ENCODE data around the gene API5.
"Not testable (repeated sequence)": the region's sequence is repeated elsewhere in the genome, so short reads cannot be mapped to it uniquely, and the experiment has no call there.

The API5 gene

DNA sequence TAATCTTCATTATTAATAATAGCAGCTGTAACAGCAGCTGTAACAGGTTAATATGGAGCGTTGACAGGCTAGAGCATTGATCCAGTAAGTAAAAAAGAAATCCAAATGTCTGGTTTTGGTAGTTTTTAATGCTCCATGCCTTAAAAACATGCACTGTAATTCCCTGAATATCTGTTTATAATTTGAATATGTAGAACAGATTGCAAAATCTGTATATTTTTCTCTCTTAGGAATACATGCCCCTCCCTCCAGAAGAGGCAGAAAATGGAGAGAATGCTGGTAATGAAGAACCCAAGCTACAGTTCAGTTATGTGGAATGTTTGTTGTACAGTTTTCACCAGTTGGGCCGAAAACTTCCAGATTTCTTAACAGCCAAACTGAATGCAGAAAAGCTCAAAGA, 16.7 kb downstream of the API5 start:
- H3K36me3 Mint-ChIP-seq (ENCODE audit: low read depth), result peaks cover 63% of the 10 kb centered on the region
- no peaks in the 10 kb centered on the region for H3K27me3 Mint-ChIP-seq
- H3K9me3 Mint-ChIP-seq, result no peaks in the 10 kb centered on the region

DNA sequence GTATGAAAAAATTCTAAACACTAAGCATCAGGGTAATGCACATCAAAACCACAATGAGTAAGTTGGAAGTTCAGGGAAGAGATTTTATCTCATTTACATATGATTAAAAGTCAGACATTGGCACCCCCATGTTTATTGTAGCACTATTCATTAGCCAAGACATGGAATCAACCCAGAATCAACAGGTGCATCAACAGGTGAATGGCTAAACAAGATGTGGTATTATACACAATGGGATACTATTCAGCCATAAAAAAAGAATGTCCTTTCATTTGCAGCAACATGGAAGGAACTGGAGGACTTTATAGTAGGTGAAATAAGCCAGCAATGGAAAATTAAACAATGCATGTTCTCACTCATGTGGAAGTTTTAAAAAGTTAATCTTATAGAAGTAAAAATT, 29.4 kb downstream of the API5 start:
- H3K27me3 Mint-ChIP-seq, result no peaks in the 10 kb centered on the region
- H3K9me3 Mint-ChIP-seq, result no peaks in the 10 kb centered on the region
- H3K4me3 Mint-ChIP-seq, result no peak overlapping the region
- H3K36me3 Mint-ChIP-seq (ENCODE audit: low read depth), result peaks cover 43% of the 10 kb centered on the region
- DNase-seq (no peak), ATAC-seq (no peak)
- H3K27ac Mint-ChIP-seq, result no peak overlapping the region
- no peaks in the 10 kb centered on the region for H3K4me1 Mint-ChIP-seq

More for the DNA sequence above, 16.7 kb downstream of the API5 start:
- Mint-ChIP-seq H3K4me3 (no peak overlapping the region), H3K27ac (no peak overlapping the region), H3K4me1 (no peaks in the 10 kb centered on the region)
- ATAC-seq (no peak), DNase-seq (no peak)

DNA sequence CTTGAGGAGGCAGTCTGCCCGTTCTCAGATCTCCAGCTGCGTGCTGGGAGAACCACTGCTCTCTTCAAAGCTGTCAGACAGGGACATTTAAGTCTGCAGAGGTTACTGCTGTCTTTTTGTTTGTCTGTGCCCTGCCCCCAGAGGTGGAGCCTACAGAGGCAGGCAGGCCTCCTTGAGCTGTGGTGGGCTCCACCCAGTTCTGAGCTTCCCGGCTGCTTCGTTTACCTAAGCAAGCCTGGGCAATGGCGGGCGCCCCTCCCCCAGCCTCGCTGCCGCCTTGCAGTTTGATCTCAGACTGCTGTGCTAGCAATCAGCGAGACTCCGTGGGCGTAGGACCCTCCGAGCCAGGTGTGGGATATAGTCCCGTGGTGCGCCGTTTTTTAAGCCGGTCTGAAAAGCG, 39.6 kb downstream of the API5 start:
- ATAC-seq; H3K4me1 Mint-ChIP-seq; H3K4me3 Mint-ChIP-seq; DNase-seq; H3K27ac Mint-ChIP-seq; H3K9me3 Mint-ChIP-seq; H3K27me3 Mint-ChIP-seq; H3K36me3 Mint-ChIP-seq (ENCODE audit: low read depth): not testable (repeated sequence)

DNA sequence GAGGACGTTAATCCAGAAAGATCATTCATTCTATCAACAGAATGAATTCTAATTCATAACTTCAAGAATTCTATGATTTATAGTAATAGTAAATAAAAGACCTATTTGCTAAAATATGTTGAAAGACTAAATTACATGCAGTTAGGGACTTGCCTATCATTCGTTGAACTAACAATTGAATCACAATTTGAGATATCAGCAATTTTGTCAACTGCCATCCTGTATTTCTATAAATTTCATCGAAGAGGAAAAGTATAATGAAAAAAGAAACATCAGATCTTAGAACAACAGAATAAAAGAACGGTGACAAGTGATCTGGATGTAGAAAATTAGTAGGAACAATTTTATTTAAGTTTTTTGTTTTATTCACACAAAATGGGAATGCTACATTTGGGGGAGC, 42.5 kb downstream of the API5 start:
- Mint-ChIP-seq H3K36me3 (ENCODE audit: low read depth) (peaks cover 3% of the 10 kb centered on the region), H3K4me3 (no peak overlapping the region), H3K4me1 (peaks cover 11% of the 10 kb centered on the region), H3K27ac (no peak overlapping the region), H3K27me3 (no peaks in the 10 kb centered on the region), H3K9me3 (no peaks in the 10 kb centered on the region)
- no peak for ATAC-seq
- DNase-seq, result no peak

DNA sequence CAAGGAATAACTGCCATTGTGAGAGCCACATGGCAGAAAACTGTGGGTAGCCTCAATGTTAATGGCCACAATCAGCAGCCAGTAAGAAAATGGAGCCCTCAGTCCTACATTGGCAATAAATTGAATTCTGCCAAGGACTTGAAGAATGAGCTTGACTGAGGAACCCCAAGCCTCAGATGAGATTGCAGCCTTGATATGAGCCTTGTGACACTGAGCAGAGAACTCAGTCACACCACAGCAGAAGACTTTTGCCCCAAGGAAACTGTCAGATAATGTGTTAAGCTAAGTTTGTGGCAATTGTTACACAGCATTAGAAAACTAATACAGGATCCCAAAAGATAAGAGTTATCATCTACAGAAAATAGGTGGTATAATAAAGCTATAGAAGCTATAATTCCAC, 44.5 kb downstream of the API5 start:
- H3K27ac Mint-ChIP-seq, result no peak overlapping the region
- DNase-seq (no peak), ATAC-seq (no peak)
- H3K9me3 Mint-ChIP-seq, result no peaks in the 10 kb centered on the region
- peaks cover 5% of the 10 kb centered on the region for H3K36me3 Mint-ChIP-seq (ENCODE audit: low read depth)
- no peak overlapping the region for H3K4me3 Mint-ChIP-seq
- no peaks in the 10 kb centered on the region for H3K27me3 Mint-ChIP-seq
- H3K4me1 Mint-ChIP-seq, result peaks cover 27% of the 10 kb centered on the region

DNA sequence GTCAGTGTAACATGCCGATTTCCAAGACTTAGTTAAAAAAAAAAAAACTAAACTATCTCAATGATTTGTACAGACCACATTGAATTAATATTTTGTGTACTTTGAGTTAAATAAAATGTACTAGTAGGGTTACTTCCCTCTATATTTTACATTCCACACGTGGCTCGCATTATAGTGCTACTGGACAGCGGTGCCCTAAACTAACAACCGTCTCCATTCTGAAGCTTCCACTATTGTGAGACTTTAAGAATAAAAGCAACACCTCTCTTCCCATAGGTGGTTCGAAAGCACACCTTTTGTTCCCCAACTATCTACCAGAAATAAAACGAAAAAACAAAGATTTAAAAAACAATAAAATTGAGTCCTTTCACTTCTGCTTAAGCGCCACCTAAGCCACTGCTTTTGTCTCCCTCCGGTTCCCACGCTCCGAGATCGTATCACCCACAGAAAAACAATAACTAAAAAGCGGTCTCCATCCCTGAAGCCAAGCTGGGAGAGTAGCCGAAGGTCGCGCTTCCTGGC, 46.5 kb downstream of the API5 start:
- H3K9me3 Mint-ChIP-seq, result no peaks in the 10 kb centered on the region
- peak overlapping the region; percentile 97 for H3K4me3 Mint-ChIP-seq
- peak overlapping the region; percentile 94 for H3K27ac Mint-ChIP-seq
- no peaks in the 10 kb centered on the region for H3K27me3 Mint-ChIP-seq
- peaks cover 39% of the 10 kb centered on the region for H3K4me1 Mint-ChIP-seq
- ATAC-seq (no peak), DNase-seq (no peak)
- H3K36me3 Mint-ChIP-seq (ENCODE audit: low read depth), result peaks cover 2% of the 10 kb centered on the region

DNA sequence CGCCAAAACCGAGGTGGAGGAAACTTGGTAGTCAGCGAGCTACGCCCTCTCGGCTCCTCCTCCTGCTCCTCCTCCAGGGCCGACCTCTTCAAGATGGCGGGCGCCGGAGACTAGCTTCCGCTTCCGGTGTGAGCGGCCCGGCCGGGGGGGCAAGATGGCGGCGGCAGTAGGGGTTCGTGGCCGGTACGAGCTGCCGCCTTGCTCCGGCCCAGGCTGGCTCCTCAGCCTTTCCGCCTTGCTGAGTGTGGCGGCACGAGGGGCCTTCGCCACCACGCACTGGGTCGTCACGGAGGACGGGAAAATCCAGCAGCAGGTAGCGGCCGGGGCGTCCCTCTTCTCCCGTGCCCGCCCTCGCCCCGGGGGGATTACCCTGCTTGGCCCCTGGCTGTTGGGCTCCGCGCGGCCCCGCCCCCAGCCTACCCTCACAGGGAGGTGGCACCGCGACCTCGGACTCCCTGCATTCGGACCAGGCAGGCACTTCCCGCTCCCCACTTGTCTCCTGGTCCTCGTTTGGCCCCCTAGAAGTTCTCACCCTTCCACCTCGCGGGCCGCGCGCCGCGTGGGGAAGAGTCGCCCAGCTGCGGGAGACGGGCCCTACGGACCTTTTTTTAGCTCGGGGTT, 47.1 kb downstream of the API5 start, which contains the start of gene TTC17:
Gene TTC17, plus strand, starts transcription at position 120 of the 621 bp plus-strand sequence. Its CDS starts 35 bp downstream, at position 155.
- no peaks in the 10 kb centered on the region for H3K27me3 Mint-ChIP-seq
- H3K4me1 Mint-ChIP-seq, result peaks cover 43% of the 10 kb centered on the region
- peak; percentile 94 for DNase-seq
- peak within 1 kb of the TSS; percentile 97 for H3K4me3 Mint-ChIP-seq
- H3K36me3 Mint-ChIP-seq (ENCODE audit: low read depth), result peaks cover 7% of the 10 kb centered on the region
- peak within 1 kb of the TSS; percentile 94 for H3K27ac Mint-ChIP-seq
- ATAC-seq, result peak; percentile 96
- H3K9me3 Mint-ChIP-seq, result no peaks in the 10 kb centered on the region

DNA sequence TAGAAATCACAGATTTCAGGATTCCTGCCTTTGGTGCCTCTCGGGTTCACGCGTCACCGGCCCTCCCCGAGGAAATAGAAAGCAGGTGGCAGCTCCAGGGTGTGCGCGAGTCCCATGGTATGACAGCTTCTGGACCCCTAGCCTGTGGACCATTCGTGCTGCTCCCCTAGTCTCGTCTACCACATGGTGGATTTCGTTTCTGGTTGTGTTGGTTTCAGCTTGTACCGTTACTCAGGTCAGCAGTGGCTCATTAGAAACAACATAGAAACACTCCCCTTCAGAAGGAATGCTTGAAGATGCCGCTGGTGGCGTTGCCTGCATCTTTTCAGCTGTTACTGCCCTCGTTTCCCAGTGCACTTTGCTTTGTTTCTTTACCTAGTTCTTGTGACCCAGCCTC, 47.6 kb downstream of the API5 start:
- H3K4me1 Mint-ChIP-seq, result peaks cover 43% of the 10 kb centered on the region
- H3K27ac Mint-ChIP-seq, result peak overlapping the region; percentile 94
- peak overlapping the region; percentile 97 for H3K4me3 Mint-ChIP-seq
- ATAC-seq, result peak; percentile 53
- H3K27me3 Mint-ChIP-seq, result no peaks in the 10 kb centered on the region
- no peaks in the 10 kb centered on the region for H3K9me3 Mint-ChIP-seq
- H3K36me3 Mint-ChIP-seq (ENCODE audit: low read depth), result peaks cover 10% of the 10 kb centered on the region
- DNase-seq, result no peak

DNA sequence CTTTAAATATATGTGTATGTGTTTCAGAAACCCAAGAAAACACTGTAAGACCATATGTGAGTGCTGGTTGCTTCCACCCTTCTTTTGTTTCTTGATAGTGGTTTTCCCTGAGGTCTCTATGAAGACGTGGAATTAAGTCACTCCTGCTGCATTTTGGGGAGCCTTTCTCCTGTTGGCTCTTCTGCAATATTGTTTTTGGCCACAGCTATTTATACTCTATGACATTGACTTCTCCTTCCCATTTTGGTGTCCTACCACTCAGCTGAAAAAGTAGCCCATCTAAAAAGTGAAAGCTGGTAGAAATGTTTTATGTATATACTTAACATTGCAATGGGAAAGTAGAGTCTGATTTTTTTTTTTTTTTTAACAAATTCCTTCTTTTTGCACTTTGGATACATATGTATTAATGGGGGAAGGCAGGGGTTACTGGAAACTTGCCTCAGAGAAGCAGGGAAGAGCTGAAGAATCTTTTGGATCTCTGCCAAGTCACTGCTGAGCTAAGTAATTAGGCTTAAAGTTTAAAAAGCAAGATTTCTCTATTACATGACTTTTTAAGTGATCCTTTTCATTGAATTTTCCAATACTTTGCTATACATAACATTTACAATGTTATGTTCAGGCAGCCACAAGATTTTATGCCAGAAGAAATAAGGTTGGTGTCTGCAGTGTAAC, 48.7 kb downstream of the API5 start:
- H3K27me3 Mint-ChIP-seq, result no peaks in the 10 kb centered on the region
- peak overlapping the region; percentile 94 for H3K27ac Mint-ChIP-seq
- no peaks in the 10 kb centered on the region for H3K9me3 Mint-ChIP-seq
- H3K4me1 Mint-ChIP-seq, result peaks cover 43% of the 10 kb centered on the region
- H3K36me3 Mint-ChIP-seq (ENCODE audit: low read depth), result peaks cover 12% of the 10 kb centered on the region
- peak overlapping the region; percentile 97 for H3K4me3 Mint-ChIP-seq
- ATAC-seq, result no peak
- DNase-seq, result no peak

DNA sequence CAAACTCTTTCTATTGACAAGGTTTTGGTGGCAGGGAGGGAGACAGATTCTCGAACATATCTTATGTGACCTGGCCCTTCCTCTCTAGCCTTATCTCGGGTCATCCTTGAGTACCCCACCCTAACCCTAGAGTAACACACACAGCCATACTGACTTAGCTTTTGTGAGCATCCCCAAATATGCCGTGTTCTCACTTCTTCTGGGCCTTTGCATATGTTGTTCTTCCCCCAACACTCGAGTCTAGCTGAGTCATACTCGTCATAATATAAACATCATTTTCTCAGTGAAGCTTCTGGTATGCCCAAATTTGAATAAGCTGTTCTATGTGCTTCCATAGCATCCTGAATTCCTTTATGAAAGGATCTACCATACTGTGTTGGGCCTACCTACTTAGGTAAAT, 54.9 kb downstream of the API5 start:
- H3K9me3 Mint-ChIP-seq, result no peaks in the 10 kb centered on the region
- H3K27me3 Mint-ChIP-seq, result no peaks in the 10 kb centered on the region
- DNase-seq (no peak), ATAC-seq (no peak)
- H3K27ac Mint-ChIP-seq, result no peak overlapping the region
- no peak overlapping the region for H3K4me3 Mint-ChIP-seq
- peaks cover 43% of the 10 kb centered on the region for H3K4me1 Mint-ChIP-seq
- peaks cover 31% of the 10 kb centered on the region for H3K36me3 Mint-ChIP-seq (ENCODE audit: low read depth)

DNA sequence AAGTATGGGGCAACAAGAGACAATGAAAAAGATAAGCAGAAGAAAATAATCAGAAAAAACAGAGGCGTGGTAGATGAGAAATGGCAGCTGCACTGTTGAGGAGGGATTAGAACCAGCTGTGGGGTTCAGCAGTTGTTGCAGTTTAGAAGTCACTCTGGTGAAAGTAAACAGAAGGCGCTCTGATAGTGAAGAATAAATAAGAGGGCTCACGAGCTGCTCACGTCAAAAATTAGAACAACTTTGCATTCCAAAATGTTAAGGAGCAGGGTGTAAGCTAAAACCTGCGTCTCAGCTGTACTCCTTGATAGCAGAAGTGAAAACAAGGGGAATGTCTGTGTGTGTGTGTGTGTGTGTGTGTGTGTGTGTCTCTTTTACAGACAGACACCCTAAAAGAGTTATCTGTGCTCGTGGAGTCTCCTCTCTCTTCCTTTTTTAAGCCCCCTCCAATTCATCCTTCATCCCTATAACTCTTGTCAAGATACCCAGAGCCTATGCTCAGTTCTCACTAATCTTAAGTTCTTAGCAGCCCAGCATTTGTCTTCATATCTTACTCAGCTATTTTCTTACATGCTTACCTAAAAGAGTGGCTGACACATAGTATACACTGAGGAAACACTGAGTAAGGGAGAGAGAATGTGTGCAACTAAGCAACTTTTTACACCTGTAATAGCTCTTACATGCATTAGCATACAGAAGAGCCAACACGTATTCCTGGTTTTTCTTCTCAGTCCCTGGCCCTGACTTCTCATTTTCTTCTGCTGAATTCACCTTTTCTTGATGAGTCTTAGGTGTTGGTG, 55.8 kb downstream of the API5 start:
- H3K4me1 Mint-ChIP-seq, result peaks cover 38% of the 10 kb centered on the region
- ATAC-seq, result no peak
- H3K9me3 Mint-ChIP-seq, result no peaks in the 10 kb centered on the region
- H3K27me3 Mint-ChIP-seq, result no peaks in the 10 kb centered on the region
- no peak overlapping the region for H3K4me3 Mint-ChIP-seq
- H3K27ac Mint-ChIP-seq, result no peak overlapping the region
- DNase-seq, result no peak
- peaks cover 32% of the 10 kb centered on the region for H3K36me3 Mint-ChIP-seq (ENCODE audit: low read depth)

DNA sequence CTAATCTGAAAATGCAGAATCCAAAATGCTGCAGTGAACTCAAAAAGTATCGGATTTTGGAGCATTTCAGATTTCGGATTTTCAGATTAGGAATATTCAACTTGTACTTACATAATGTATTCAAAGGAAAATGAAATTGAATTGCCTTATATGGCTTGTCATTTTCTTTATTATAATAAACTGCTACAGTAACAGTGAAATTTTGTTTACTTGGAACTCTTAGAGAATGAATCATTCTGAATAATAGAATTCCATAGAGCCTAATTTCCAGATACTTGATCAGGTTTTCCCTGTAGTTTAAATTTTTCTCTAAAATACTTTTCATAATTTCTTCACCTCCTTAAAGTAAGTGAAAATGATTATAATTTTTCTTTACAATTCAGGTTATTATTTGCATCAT, 64.3 kb downstream of the API5 start:
- Mint-ChIP-seq H3K4me1 (peaks cover 8% of the 10 kb centered on the region), H3K9me3 (no peaks in the 10 kb centered on the region), H3K27ac (no peak overlapping the region), H3K36me3 (ENCODE audit: low read depth) (peaks cover 28% of the 10 kb centered on the region), H3K27me3 (no peaks in the 10 kb centered on the region), H3K4me3 (no peak overlapping the region)
- ATAC-seq (no peak), DNase-seq (no peak)

DNA sequence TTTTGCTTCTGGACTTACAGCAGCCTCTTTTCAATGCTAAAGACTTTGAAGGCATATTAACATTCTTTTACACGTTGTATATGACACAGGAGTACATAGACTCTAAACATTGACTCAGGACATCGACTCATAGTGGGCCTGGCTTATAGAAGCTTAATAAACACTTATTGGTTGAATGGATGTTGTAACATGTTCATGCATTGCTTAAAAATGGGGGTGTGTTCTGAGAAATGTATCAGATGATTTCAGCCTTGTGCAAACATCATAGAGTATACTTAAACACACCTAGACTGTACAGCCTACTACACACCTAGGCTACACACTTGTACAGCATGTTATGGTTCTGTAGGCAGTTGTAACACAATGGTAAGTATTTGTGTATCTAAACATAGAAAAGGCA, 64.8 kb downstream of the API5 start:
- DNase-seq, result no peak
- peak overlapping the region; percentile 27 for H3K27ac Mint-ChIP-seq

DNA sequence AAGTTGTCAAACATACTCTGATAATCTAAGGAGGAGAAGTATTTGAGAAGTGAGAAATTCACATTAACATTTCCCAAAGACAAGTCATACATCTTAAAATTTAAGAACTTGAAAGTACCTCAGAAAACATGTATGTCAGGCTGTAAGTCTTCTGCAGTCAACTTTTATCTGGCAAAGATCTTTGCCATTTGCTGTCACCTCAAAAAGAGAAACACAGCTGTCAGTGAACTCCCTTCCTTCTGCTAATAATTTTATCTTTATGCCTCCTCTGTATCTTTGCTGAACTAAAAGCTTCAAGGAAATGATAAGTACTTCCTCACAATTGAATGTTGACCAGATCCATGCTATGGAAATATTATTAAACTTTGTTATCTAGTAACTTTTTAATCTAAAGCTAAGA, 65.6 kb downstream of the API5 start:
- Mint-ChIP-seq H3K27ac (no peak overlapping the region), H3K4me1 (peaks cover 8% of the 10 kb centered on the region), H3K36me3 (ENCODE audit: low read depth) (peaks cover 32% of the 10 kb centered on the region)

More for the DNA sequence above, 64.8 kb downstream of the API5 start:
- H3K36me3 Mint-ChIP-seq (ENCODE audit: low read depth), result peaks cover 28% of the 10 kb centered on the region
- peaks cover 8% of the 10 kb centered on the region for H3K4me1 Mint-ChIP-seq
- H3K27me3 Mint-ChIP-seq, result no peaks in the 10 kb centered on the region
- H3K4me3 Mint-ChIP-seq, result no peak overlapping the region
- H3K9me3 Mint-ChIP-seq, result no peaks in the 10 kb centered on the region
- no peak for ATAC-seq

DNA sequence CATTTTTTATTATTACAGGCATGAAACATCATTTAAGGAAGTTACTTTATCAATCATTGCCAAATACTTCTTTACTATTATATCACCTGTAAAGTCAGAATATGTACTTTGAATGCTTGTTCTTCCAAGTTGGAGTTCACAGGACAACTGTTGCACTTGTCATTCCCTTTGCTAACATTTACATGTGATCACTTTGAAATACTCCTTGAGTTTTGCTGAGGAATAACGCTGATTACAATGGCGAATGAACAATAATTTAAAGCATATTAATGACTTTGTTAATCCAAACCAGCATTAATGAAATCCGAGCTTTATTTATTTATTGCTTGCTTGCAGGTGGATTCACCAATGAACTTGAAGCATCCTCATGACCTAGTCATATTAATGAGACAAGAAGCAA, 67.1 kb downstream of the API5 start:
- Mint-ChIP-seq H3K27me3 (no peaks in the 10 kb centered on the region), H3K36me3 (ENCODE audit: low read depth) (peaks cover 29% of the 10 kb centered on the region)

More for the DNA sequence above, 65.6 kb downstream of the API5 start:
- Mint-ChIP-seq H3K27me3 (no peaks in the 10 kb centered on the region), H3K9me3 (no peaks in the 10 kb centered on the region), H3K4me3 (no peak overlapping the region)
- no peak for DNase-seq
- ATAC-seq, result no peak

More for the DNA sequence above, 67.1 kb downstream of the API5 start:
- no peak overlapping the region for H3K4me3 Mint-ChIP-seq
- H3K9me3 Mint-ChIP-seq, result no peaks in the 10 kb centered on the region
- DNase-seq, result no peak
- H3K27ac Mint-ChIP-seq, result no peak overlapping the region
- H3K4me1 Mint-ChIP-seq, result peaks cover 6% of the 10 kb centered on the region
- no peak for ATAC-seq
